GM12801 (cell line): Measurements from ENCODE around the gene CCDC87.

Experiments used
- CTCF ChIP-seq: IDR thresholded peaks from one replicate; pipeline ENCODE4 v1.5.1; 2011; ENCODE audit warnings: control low read depth; ENCODE audit not compliant: insufficient read length; ENCODE audit errors: extremely low read depth

The CCDC87 gene

GRCh38 chr11:66609721-66610617, 17.1 kb upstream of the CCDC87 start:
- no peak for TF ChIP-seq CTCF

- no peak for TF ChIP-seq CTCF
Measured at GRCh38 chr11:66607126-66607834, 14.4 kb upstream of the CCDC87 start.

- no peak for TF ChIP-seq CTCF
Measured at GRCh38 chr11:66604155-66604554, 11.3 kb upstream of the CCDC87 start.

GRCh38 chr11:66603072-66603471, 10.2 kb upstream of the CCDC87 start:
- TF ChIP-seq CTCF, result no peak

GRCh38 chr11:66600631-66601233, 7.9 kb upstream of the CCDC87 start:
- TF ChIP-seq CTCF, result no peak

GRCh38 chr11:66600219-66600618, 7.4 kb upstream of the CCDC87 start:
- no peak for TF ChIP-seq CTCF

- no peak for TF ChIP-seq CTCF
Measured at GRCh38 chr11:66598993-66599392, 6.1 kb upstream of the CCDC87 start.
